HepG2 (cell line): ENCODE measurements around the gene SLC7A10. TPM values are rescaled to one million over a fixed set of nuclear protein-coding genes. Genes with fewer than 3 reads are reported as not detected.

Experiments used
- ARNT ChIP-seq: fragments of 450-650 bp; IDR thresholded peaks from 2 replicates; pipeline ENCODE4 v1.6.1; 2017
- ELF1 ChIP-seq: sonication (generic); formaldehyde crosslinking; IDR thresholded peaks from 2 replicates; pipeline ENCODE4 v1.4.0; 2020; ENCODE audit warnings: missing genetic modification reagents
- HDAC2 ChIP-seq: sonication (generic); formaldehyde crosslinking; IDR thresholded peaks from 2 replicates; pipeline ENCODE4 v1.4.0; 2020; ENCODE audit warnings: missing genetic modification reagents
- KDM4B ChIP-seq: sonication (generic); formaldehyde crosslinking; IDR thresholded peaks from 2 replicates; pipeline ENCODE4 v1.4.0; 2020; ENCODE audit warnings: missing genetic modification reagents
- MBNL3 ChIP-seq: fragments of 250-450 bp; sonication (Bioruptor Pico); conservative IDR thresholded peaks from 2 replicates; pipeline ENCODE4 v1.8.0; 2022; ENCODE audit warnings: mild to moderate bottlenecking, inconsistent platforms
- MTA3 ChIP-seq: sonication (generic); formaldehyde crosslinking; IDR thresholded peaks from 2 replicates; pipeline ENCODE4 v1.4.0; 2020; ENCODE audit warnings: missing genetic modification reagents
- NFKB2 ChIP-seq: sonication (generic); formaldehyde crosslinking; IDR thresholded peaks from 2 replicates; pipeline ENCODE4 v1.4.0; 2020; ENCODE audit warnings: missing genetic modification reagents, borderline replicate concordance
- NR1H2 ChIP-seq: sonication (generic); formaldehyde crosslinking; IDR thresholded peaks from 2 replicates; pipeline ENCODE4 v1.8.1; 2022; ENCODE audit warnings: low read depth, missing genetic modification reagents, borderline replicate concordance
- PAF1 ChIP-seq: IDR thresholded peaks from 2 replicates; pipeline ENCODE4 v1.6.1; 2016; ENCODE audit warnings: missing genetic modification reagents, missing compliant biosample characterization
- RFX1 ChIP-seq: fragments of 450-650 bp; IDR thresholded peaks from 2 replicates; pipeline ENCODE4 v1.6.1; 2017
- RFX3 ChIP-seq: IDR thresholded peaks from 2 replicates; pipeline ENCODE4 v1.6.1; 2016; ENCODE audit warnings: missing biosample characterization, missing genetic modification reagents
- RNF2 ChIP-seq: fragments of 450-650 bp; conservative IDR thresholded peaks from 2 replicates; pipeline ENCODE4 v1.6.1; 2016; ENCODE audit warnings: low read depth
- SMARCC2 ChIP-seq: fragments of 450-650 bp; IDR thresholded peaks from 2 replicates; pipeline ENCODE4 v1.6.1; 2017; ENCODE audit warnings: antibody characterized with exemption, mild to moderate bottlenecking
- TCF7L2 ChIP-seq: IDR thresholded peaks from 2 replicates; pipeline ENCODE4 v1.6.1; 2011; ENCODE audit warnings: mild to moderate bottlenecking, low read depth, low read length, moderate library complexity
- ZBTB20 ChIP-seq: sonication (generic); formaldehyde crosslinking; IDR thresholded peaks from 2 replicates; pipeline ENCODE4 v1.8.1; 2023; ENCODE audit warnings: missing genetic modification reagents, low read depth, mild to moderate bottlenecking, borderline replicate concordance
- ZFP36 ChIP-seq: fragments of 150-350 bp; IDR thresholded peaks from 2 replicates; pipeline ENCODE4 v1.6.1; 2018; ENCODE audit warnings: borderline replicate concordance, low read length, low read depth; ENCODE audit not compliant: partially characterized antibody
- ZNF296 ChIP-seq: sonication (generic); formaldehyde crosslinking; conservative IDR thresholded peaks from 2 replicates; pipeline ENCODE4 v1.5.0; 2020; ENCODE audit warnings: mild to moderate bottlenecking, missing genetic modification reagents
- ZNF367 ChIP-seq: sonication (generic); formaldehyde crosslinking; IDR thresholded peaks from 2 replicates; pipeline ENCODE4 v1.4.0; 2020; ENCODE audit warnings: missing genetic modification reagents, borderline replicate concordance
- ZNF543 ChIP-seq: sonication (generic); formaldehyde crosslinking; IDR thresholded peaks from 2 replicates; pipeline ENCODE4 v1.4.0; 2020; ENCODE audit warnings: mild to moderate bottlenecking, missing genetic modification reagents
- ZNF552 ChIP-seq: sonication (generic); formaldehyde crosslinking; IDR thresholded peaks from 2 replicates; pipeline ENCODE4 v1.9.0; 2022; ENCODE audit warnings: missing genetic modification reagents, mild to moderate bottlenecking, borderline replicate concordance
- ZNF607 ChIP-seq: sonication (generic); formaldehyde crosslinking; IDR thresholded peaks from 2 replicates; pipeline ENCODE4 v1.5.1; 2020; ENCODE audit warnings: missing genetic modification reagents, mild to moderate bottlenecking, borderline replicate concordance
- ZNF619 ChIP-seq: sonication (generic); formaldehyde crosslinking; IDR thresholded peaks from 2 replicates; pipeline ENCODE4 v1.4.0; 2020; ENCODE audit warnings: mild to moderate bottlenecking, missing genetic modification reagents
- ZNF879 ChIP-seq: sonication (generic); formaldehyde crosslinking; IDR thresholded peaks from 2 replicates; pipeline ENCODE4 v1.8.1; 2023; ENCODE audit warnings: missing genetic modification reagents
- ZSCAN30 ChIP-seq: sonication (generic); formaldehyde crosslinking; IDR thresholded peaks from 2 replicates; pipeline ENCODE4 v1.5.0; 2020; ENCODE audit warnings: mild to moderate bottlenecking, missing genetic modification reagents
- ZSCAN9 ChIP-seq: IDR thresholded peaks from 2 replicates; pipeline ENCODE4 v1.6.1; 2016; ENCODE audit warnings: borderline replicate concordance
- polyA plus RNA-seq, 8 experiments: library from polyadenylated mRNA; depleted of rRNA in 3 of 8; stranded (reverse) in 7 of 8; unstranded in 1 of 8; fragments of >200 nt; fragmentation: Illumina TruSeq in 4 of 8; extraction: Trizol in 4 of 8; gene quantifications; 2 replicates each; pipeline versions ENCODE4 v1.2.1 to v1.2.3, GENCODE V29; 2011 to 2016; ENCODE audit warnings: low read depth in 4 of 8, missing spikeins in 1 of 8, mixed read lengths in 1 of 8; ENCODE audit not compliant: insufficient read depth in 1 of 8
- total RNA-seq, 5 experiments: library from RNA; depleted of rRNA; stranded (reverse); fragments of >200 nt; fragmentation: Illumina TruSeq; extraction: Trizol; gene quantifications; 2 replicates each; pipeline ENCODE4 v1.2.3, GENCODE V29; 2016; ENCODE audit warnings: low read depth in 1 of 5
- TF ChIP-seq, protein P1 (sequence below): sonication (generic); formaldehyde crosslinking; IDR thresholded peaks from 2 replicates; pipeline ENCODE4 v1.8.1; 2023; ENCODE audit warnings: missing genetic modification reagents, mild to moderate bottlenecking, borderline replicate concordance
- TF ChIP-seq, protein P2 (sequence below), 2 experiments: IDR thresholded peaks; 2 replicates each; pipeline ENCODE4 v1.6.1; 2011 to 2012; ENCODE audit warnings: low read length in 2 of 2, borderline replicate concordance in 1 of 2, low read depth in 1 of 2, mild to moderate bottlenecking in 1 of 2, moderate library complexity in 1 of 2
- TF ChIP-seq, protein P3 (sequence below): sonication (generic); formaldehyde crosslinking; IDR thresholded peaks from 2 replicates; pipeline ENCODE4 v1.5.0; 2020; ENCODE audit warnings: missing genetic modification reagents, mild to moderate bottlenecking, borderline replicate concordance

SLC7A10 gene
- total and polyA plus RNA-seq, 2 of the 13 experiments (the other 11 are each of a cell fraction or from before 2014, with no cell fraction given) = 1.1 to 2.2 TPM

DNA sequence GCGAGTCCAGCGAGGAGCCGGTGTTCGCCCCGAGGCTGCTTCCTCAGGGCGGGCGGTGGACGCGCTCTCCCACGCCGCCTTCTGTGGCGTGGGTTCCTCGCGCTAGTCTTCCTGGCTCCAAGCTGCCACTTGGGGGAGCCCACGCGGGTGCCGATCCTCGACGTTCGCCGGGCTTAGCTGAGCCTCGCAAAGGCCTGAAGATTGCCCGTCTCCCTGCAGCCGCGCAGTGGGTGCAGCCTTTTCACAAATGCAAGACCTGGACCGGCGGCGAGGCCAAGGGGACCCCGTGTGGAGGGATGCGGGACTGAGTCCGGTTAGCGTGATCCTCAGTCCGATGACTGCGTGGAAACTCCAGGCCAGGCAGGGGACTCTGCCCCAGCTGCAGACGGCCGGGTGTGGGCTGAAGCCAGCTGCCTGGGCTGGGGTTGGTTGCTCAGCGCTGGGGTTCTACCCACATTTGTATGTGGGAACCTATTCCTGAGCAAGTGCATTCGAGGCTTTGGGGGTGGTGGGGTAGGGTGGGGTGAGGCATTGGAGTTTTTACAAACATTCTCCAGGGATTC, 48.2 kb downstream of the SLC7A10 start (continued):
- no peak for TF ChIP-seq ZNF543 (CRISPR knock-in tag)
- TF ChIP-seq ZNF367 (CRISPR knock-in tag) = 0 out of 2 replicates have a peak, but pooled peaks have one; percentile 42
- TF ChIP-seq, protein P1, sequence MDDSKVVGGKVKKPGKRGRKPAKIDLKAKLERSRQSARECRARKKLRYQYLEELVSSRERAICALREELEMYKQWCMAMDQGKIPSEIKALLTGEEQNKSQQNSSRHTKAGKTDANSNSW (CRISPR knock-in tag) = no peak
- no peak for TF ChIP-seq MBNL3
- TF ChIP-seq ZNF296 = no peak
- no peak for TF ChIP-seq NR1H2 (CRISPR knock-in tag)
- no peak for TF ChIP-seq ARNT
- no peak for TF ChIP-seq KDM4B (CRISPR knock-in tag)
- TF ChIP-seq ZNF619 (CRISPR knock-in tag) = no peak
- no peak for TF ChIP-seq ZNF879
- TF ChIP-seq MTA3 = no peak
- TF ChIP-seq ZFP36 = no peak
- no peak for TF ChIP-seq PAF1 (CRISPR knock-in tag)
- TF ChIP-seq ZBTB20 (CRISPR knock-in tag) = no peak; the same call in 1 of the 2 replicates
- TF ChIP-seq RNF2 = peak; percentile 59; the same call in 1 of the 2 replicates
- TF ChIP-seq ELF1 (CRISPR knock-in tag) = no peak
- TF ChIP-seq ZNF552 (CRISPR knock-in tag) = no peak
- TF ChIP-seq RFX1 = no peak
- TF ChIP-seq, protein P2, sequence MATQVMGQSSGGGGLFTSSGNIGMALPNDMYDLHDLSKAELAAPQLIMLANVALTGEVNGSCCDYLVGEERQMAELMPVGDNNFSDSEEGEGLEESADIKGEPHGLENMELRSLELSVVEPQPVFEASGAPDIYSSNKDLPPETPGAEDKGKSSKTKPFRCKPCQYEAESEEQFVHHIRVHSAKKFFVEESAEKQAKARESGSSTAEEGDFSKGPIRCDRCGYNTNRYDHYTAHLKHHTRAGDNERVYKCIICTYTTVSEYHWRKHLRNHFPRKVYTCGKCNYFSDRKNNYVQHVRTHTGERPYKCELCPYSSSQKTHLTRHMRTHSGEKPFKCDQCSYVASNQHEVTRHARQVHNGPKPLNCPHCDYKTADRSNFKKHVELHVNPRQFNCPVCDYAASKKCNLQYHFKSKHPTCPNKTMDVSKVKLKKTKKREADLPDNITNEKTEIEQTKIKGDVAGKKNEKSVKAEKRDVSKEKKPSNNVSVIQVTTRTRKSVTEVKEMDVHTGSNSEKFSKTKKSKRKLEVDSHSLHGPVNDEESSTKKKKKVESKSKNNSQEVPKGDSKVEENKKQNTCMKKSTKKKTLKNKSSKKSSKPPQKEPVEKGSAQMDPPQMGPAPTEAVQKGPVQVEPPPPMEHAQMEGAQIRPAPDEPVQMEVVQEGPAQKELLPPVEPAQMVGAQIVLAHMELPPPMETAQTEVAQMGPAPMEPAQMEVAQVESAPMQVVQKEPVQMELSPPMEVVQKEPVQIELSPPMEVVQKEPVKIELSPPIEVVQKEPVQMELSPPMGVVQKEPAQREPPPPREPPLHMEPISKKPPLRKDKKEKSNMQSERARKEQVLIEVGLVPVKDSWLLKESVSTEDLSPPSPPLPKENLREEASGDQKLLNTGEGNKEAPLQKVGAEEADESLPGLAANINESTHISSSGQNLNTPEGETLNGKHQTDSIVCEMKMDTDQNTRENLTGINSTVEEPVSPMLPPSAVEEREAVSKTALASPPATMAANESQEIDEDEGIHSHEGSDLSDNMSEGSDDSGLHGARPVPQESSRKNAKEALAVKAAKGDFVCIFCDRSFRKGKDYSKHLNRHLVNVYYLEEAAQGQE (IDR thresholded peaks at IDR 0.05; ENCODE audit: borderline replicate concordance in 1 of 2, low read depth in 1 of 2, low read length in 2 of 2) = no peak
- no peak for TF ChIP-seq ZSCAN30 (CRISPR knock-in tag)
- no peak; the same call in 1 of the 2 replicates for TF ChIP-seq NFKB2 (CRISPR knock-in tag)
- no peak; the same call in 1 of the 2 replicates for TF ChIP-seq HDAC2
- TF ChIP-seq ZSCAN9 (CRISPR knock-in tag) = no peak
- TF ChIP-seq, protein P3, sequence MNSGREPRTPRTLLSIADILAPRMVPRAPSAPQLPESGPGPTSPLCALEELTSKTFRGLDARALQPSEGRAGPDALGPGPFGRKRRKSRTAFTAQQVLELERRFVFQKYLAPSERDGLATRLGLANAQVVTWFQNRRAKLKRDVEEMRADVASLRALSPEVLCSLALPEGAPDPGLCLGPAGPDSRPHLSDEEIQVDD (CRISPR knock-in tag) = no peak
- 0 out of 2 replicates have a peak, but pooled peaks have one; percentile 32 for TF ChIP-seq ZNF607 (CRISPR knock-in tag)
- TF ChIP-seq RFX3 (CRISPR knock-in tag) = no peak
- no peak for TF ChIP-seq SMARCC2
- TF ChIP-seq TCF7L2 = no peak
